GM20000 (cell line): ENCODE data around the gene ZDHHC12.

ENCODE experiments used
- DNase-seq: peaks from one replicate; pipeline ENCODE4 v3.0.0; 2012; ENCODE audit warnings: low spot score
- CTCF ChIP-seq: IDR thresholded peaks from 2 replicates; pipeline ENCODE4 v1.5.1; 2012; ENCODE audit warnings: mild to moderate bottlenecking, control low read depth; ENCODE audit errors: extremely low read depth, missing control alignments

The ZDHHC12 gene

DNA sequence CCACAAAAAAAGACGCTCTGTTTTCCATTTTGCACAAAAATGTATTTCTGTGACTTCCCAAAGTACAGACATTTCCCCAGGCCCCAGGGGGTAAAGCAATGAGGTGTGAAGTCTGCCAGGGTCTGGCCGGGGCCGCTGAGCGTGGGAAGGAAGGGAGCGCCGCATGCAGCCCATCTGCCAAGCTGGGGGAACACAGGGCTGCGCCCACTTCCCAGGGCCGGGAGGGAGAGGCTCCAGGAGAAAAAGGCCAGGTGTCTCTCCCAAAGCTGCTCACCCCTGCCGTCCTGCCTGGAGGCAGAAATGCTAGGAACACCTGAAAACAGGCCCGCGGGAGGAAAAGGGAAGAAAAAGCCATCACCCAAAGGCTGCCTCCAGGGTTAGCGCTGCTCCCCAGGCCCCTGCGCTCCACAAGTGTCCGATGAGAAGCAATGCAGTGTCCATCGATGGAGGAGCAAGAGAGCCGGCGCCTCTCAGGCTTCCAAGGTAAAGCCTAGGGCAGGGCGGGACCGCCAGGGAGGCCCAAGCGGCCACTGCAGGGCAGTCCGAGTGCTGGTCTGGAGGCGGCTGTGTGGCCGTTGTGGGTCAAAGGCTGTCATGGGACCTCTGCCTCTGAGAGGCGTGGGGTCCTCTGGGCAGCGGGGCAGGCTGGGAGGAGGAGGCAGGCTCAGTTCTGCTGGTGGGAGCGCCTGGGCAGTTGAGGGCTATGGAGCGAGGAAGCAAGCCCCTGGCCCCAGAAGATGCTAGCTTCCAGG is 6.0 kb upstream of the ZDHHC12 start:
- TF ChIP-seq CTCF, result no peak
- no peak for DNase-seq

DNA sequence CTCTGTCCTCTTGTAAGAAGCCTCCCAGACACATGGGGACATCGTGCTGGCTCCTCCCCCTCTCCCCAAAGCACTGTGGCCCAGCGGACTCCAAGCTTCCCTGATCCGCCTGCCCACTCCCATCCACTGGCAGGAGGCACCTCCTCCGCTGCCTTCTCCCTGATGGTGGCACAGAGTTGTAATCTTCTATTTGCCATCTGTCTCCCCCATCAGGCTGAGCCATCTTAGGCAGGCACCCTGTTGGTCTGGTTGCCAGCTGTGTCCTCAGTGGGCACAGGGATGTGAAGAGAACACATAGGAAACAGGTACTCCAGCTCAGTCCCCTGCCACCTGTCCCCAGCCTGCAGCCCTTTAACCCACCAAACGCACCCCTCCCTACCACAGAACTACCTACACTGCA is 5.4 kb upstream of the ZDHHC12 start:
- DNase-seq, result no peak
- TF ChIP-seq CTCF, result no peak

- no peak for DNase-seq
- TF ChIP-seq CTCF, result no peak
These were observed 4.4 kb upstream of the ZDHHC12 start for GRCh38 chr9:128728298-128728697.

DNA sequence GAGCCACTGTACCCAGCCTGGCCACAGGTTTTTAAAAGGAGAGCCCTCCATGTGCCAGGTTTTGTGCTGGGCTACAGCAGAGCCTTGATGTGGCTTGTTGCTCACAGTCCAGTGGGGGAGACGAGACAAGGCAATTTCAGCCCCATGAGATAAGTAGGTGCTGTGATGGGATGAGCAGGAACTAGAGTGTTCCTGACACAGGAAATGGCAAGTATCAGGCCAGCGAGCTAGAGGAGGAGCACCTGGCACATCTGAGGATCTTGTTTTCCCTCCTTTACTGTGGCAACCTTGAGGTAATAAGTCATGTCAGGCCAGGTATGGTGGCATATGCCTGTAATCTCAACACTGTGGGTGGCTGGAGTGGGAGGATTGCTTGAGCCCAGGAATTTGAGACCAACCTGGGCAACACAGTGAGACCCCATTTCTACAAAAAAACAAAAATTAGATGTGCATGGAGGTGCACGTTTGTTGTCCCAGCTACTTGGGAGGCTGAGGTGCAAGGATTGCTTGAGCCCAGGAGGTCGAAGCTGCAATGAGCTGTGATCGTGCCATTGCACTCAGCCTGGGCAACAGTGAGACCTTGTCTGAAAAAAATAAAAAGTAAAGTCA is 3.8 kb upstream of the ZDHHC12 start:
- TF ChIP-seq CTCF, result no peak

DNA sequence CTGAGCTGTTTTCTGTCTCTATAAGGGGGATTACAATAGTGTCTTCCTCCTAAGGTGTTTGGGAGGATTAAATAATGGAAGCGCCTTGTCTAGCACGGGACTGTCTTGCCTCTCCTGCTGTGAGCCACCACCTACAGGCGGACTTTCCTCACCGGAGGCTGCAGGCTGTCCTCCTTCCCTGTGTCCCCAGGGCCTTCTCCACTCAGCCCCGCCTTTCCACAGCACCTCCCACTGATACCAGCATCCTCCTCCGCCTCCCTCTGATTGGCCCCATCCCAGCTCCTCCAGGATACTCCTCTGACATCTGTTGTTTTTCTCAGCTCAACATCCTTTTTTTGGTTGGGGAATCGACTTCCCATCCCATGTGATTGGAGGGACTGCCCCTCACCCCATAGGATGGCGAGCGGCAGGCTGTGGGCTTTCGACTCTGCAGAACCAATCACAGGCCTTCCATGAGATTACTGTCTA is 851 bp upstream of the ZDHHC12 start:
- TF ChIP-seq CTCF, result no peak
- peak; percentile 80 for DNase-seq

More for the DNA sequence above, 3.8 kb upstream of the ZDHHC12 start:
- DNase-seq, result no peak

DNA sequence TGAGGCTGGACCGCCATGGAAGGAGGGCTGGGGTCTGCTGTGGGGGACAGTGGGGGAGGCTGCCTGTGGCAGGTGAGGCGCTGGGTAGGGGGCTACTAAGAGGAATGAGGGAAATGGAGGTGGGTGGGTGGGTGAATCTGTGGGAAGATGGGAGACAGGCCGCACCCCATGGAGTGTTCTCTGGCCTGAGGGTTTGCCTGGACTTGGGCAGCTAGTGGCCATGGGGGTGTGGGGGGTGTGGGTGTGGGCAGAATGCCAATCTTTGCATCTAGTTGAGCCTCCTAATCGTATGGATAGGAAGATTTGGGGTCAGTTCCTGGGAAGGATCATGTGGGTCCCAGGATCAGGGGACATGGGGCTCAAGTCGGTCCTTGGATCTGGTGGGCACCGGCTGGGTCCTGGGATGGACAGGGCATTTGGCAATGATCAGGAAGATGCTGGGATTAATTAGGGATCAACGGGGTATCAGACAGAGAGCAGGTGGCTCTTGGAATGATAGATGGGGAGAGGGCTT is 518 bp downstream of the ZDHHC12 start:
- no peak for TF ChIP-seq CTCF
- no peak for DNase-seq
